Ovary (tissue), 3 donors: ENCODE results near the gene ASCL3.

Experiments
- POLR2A ChIP-seq: fragments of 450-650 bp; IDR thresholded peaks from one replicate; pipeline ENCODE4 v1.6.1; 2017; ENCODE audit warnings: antibody characterized with exemption, mild to moderate bottlenecking, moderate library complexity
- TF ChIP-seq, protein P1 (sequence below), 3 donors: fragments of 450-650 bp in 2 of 3; fragments of 200-600 bp in 1 of 3; IDR thresholded peaks; one replicate each; pipeline versions ENCODE4 v1.5.1 to v1.8.0; 2016 to 2022; ENCODE audit warnings: antibody characterized with exemption in 3 of 3, mild to moderate bottlenecking in 1 of 3
- donor health status: DM: no; HTN: no; CAD: no.

DNA sequence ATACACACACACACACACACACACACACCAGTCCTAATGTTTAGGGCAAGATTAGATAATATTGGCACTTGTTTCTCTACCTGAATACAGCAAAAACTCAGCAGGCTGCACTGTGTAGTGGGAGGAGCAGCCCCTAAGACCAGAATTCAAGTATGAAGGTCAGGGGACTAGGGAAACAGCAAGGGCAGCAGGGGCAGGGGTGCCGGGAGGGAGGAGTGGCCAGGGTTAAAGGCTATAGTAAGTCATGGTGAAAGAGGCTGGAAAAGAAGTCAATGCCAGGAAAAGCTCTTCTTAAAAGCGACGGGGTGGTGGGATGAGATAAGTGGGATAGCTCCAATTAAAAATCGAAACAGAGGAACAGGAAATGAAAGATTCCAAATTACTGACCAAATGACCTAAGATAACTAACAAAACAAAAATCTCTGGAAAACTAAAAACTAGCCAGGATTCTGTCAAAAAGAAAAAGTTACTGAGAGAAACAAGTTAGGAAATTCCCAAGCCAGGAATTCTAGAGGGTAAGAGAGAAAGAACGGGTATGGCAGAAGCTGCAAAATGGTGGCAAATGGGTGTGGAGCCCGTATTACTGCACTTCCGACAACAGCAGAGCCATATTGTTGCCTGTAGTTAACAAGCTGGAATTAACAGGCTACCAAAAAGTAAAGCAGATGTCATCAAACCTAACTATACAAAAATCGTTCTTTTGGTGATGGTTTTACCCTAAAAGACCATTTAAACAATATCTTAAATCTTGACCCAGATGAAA is 1.3 kb downstream of the ASCL3 start:
- TF ChIP-seq, protein P1, sequence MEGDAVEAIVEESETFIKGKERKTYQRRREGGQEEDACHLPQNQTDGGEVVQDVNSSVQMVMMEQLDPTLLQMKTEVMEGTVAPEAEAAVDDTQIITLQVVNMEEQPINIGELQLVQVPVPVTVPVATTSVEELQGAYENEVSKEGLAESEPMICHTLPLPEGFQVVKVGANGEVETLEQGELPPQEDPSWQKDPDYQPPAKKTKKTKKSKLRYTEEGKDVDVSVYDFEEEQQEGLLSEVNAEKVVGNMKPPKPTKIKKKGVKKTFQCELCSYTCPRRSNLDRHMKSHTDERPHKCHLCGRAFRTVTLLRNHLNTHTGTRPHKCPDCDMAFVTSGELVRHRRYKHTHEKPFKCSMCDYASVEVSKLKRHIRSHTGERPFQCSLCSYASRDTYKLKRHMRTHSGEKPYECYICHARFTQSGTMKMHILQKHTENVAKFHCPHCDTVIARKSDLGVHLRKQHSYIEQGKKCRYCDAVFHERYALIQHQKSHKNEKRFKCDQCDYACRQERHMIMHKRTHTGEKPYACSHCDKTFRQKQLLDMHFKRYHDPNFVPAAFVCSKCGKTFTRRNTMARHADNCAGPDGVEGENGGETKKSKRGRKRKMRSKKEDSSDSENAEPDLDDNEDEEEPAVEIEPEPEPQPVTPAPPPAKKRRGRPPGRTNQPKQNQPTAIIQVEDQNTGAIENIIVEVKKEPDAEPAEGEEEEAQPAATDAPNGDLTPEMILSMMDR (IDR thresholded peaks at IDR 0.05): no peak
- TF ChIP-seq POLR2A: no peak
